ENCODE results near the gene TESK1. TPM values are rescaled to one million over a fixed set of nuclear protein-coding genes. Genes with fewer than 3 reads are reported as not detected.
"Not testable (repeated sequence)": the region's sequence is repeated elsewhere in the genome, so short reads cannot be mapped to it uniquely, and the experiment has no call there.

The TESK1 gene
- total and polyA plus RNA-seq, 7 donors = 23.5 to 47.4 (median 27.0) TPM

GRCh38 chr9:35628389-35628991 lies 23.4 kb downstream of the TESK1 start:
- TF ChIP-seq POLR2AphosphoS5 (IDR thresholded peaks at IDR 0.05) (no peak), CTCF (IDR thresholded peaks at IDR 0.05) (no peak), EP300 (IDR thresholded peaks at IDR 0.05) (no peak), POLR2A (IDR thresholded peaks at IDR 0.05) (no peak)
- no peaks in the 10 kb centered on the region for H3K36me3 ChIP-seq
- no peak overlapping the region for H3K27ac ChIP-seq
- H3K9me3 ChIP-seq = no peaks in the 10 kb centered on the region
- 95 to 97% methylated on average over 6 of the region's 6 CpGs for WGBS, 2 donors
- no peak overlapping the region for H3K4me3 ChIP-seq
- H3K27me3 ChIP-seq = no peaks in the 10 kb centered on the region
- no peak for DNase-seq
- H3K4me1 ChIP-seq = no peaks in the 10 kb centered on the region
- intact Hi-C loops (cut with DNase I) = no loop called here

- Histone ChIP-seq H3K27ac (no peak overlapping the region), H3K9me3 (no peaks in the 10 kb centered on the region), H3K4me3 (no peak overlapping the region), H3K27me3 (no peaks in the 10 kb centered on the region), H3K4me1 (no peaks in the 10 kb centered on the region), H3K36me3 (no peaks in the 10 kb centered on the region)
- TF ChIP-seq POLR2A (IDR thresholded peaks at IDR 0.05) = no peak
- TF ChIP-seq POLR2AphosphoS5 (IDR thresholded peaks at IDR 0.05) = no peak
- TF ChIP-seq EP300 (IDR thresholded peaks at IDR 0.05) = no peak
- 88 to 91% methylated on average over 5 of the region's 5 CpGs for WGBS, 2 donors
- intact Hi-C loops (cut with DNase I) = no loop called here
- no peak for DNase-seq
These were observed 24.5 kb downstream of the TESK1 start for GRCh38 chr9:35629597-35629996.

- H3K27me3 ChIP-seq = no peaks in the 10 kb centered on the region
- no peaks in the 10 kb centered on the region for H3K36me3 ChIP-seq
- no peak for DNase-seq
- H3K4me3 ChIP-seq = no peak overlapping the region
- no peak for TF ChIP-seq POLR2AphosphoS5 (IDR thresholded peaks at IDR 0.05)
- TF ChIP-seq EP300 (IDR thresholded peaks at IDR 0.05) = no peak
- no peak for TF ChIP-seq CTCF (IDR thresholded peaks at IDR 0.05)
- no peak for TF ChIP-seq POLR2A (IDR thresholded peaks at IDR 0.05)
- H3K4me1 ChIP-seq = no peaks in the 10 kb centered on the region
- H3K27ac ChIP-seq = peak overlapping the region in 1 of 4 donors; percentile 25
- no peaks in the 10 kb centered on the region for H3K9me3 ChIP-seq
- intact Hi-C loops (cut with DNase I) = no loop called here
These were observed 30.7 kb downstream of the TESK1 start for GRCh38 chr9:35635730-35636129.

- peak; percentile 41 for DNase-seq
- no peaks in the 10 kb centered on the region for H3K4me1 ChIP-seq
- no peak overlapping the region for H3K4me3 ChIP-seq
- TF ChIP-seq POLR2A (IDR thresholded peaks at IDR 0.05) (no peak), POLR2AphosphoS5 (IDR thresholded peaks at IDR 0.05) (no peak), EP300 (IDR thresholded peaks at IDR 0.05) (no peak), CTCF (IDR thresholded peaks at IDR 0.05) (no peak)
- H3K27ac ChIP-seq = peak overlapping the region in 2 of 4 donors; percentile 22 to 25
- intact Hi-C loops (cut with DNase I) = no loop called here
- no peaks in the 10 kb centered on the region for H3K9me3 ChIP-seq
- H3K36me3 ChIP-seq = no peaks in the 10 kb centered on the region
- no peaks in the 10 kb centered on the region for H3K27me3 ChIP-seq
- 82 to 83% methylated on average over 9 of the region's 9 CpGs for WGBS, 2 donors
These were observed 31.2 kb downstream of the TESK1 start for GRCh38 chr9:35636135-35636876.

GRCh38 chr9:35636877-35637246 lies 31.8 kb downstream of the TESK1 start:
- 91 to 95% methylated on average over 6 of the region's 6 CpGs for WGBS, 2 donors
- intact Hi-C loops (cut with DNase I) = not testable (repeated sequence)
- H3K27ac ChIP-seq = peak overlapping the region in 2 of 4 donors; percentile 7 to 22

GRCh38 chr9:35637427-35637955 lies 32.4 kb downstream of the TESK1 start:
- H3K4me3 ChIP-seq; H3K27me3 ChIP-seq; intact Hi-C loops (cut with DNase I); H3K27ac ChIP-seq; H3K4me1 ChIP-seq; H3K9me3 ChIP-seq; H3K36me3 ChIP-seq: not testable (repeated sequence)
- peak; percentile 36 for DNase-seq
- 94 to 96% methylated on average over 9 of the region's 9 CpGs for WGBS, 2 donors

More at GRCh38 chr9:35636877-35637246, 31.8 kb downstream of the TESK1 start:
- not testable (repeated sequence) for DNase-seq, H3K36me3 ChIP-seq, H3K9me3 ChIP-seq, H3K4me1 ChIP-seq, H3K27me3 ChIP-seq, H3K4me3 ChIP-seq

GRCh38 chr9:35638751-35639150 lies 33.7 kb downstream of the TESK1 start:
- H3K9me3 ChIP-seq; H3K27ac ChIP-seq; H3K27me3 ChIP-seq; intact Hi-C loops (cut with DNase I); H3K4me1 ChIP-seq; H3K4me3 ChIP-seq; H3K36me3 ChIP-seq: not testable (repeated sequence)
- peak; percentile 13 for DNase-seq
- WGBS, 2 donors = 50 to 81% methylated on average over 7 of the region's 8 CpGs

GRCh38 chr9:35639225-35639624 lies 34.2 kb downstream of the TESK1 start:
- H3K9me3 ChIP-seq; H3K4me3 ChIP-seq; H3K36me3 ChIP-seq; H3K27me3 ChIP-seq; H3K4me1 ChIP-seq; intact Hi-C loops (cut with DNase I); DNase-seq; H3K27ac ChIP-seq: not testable (repeated sequence)
- WGBS, 2 donors = 45 to 64% methylated on average over 1 of the region's 1 CpG

Measured in sigmoid colon (tissue), 7 donors.